Astrocyte (in vitro differentiated cells and primary cell): Measurements from ENCODE around the gene SUPT3H.

Experiments
- CTCF ChIP-seq: IDR thresholded peaks from 2 replicates; pipeline ENCODE4 v1.5.1; 2011; ENCODE audit warnings: low read depth, mild to moderate bottlenecking, inconsistent platforms, low read length, moderate library complexity; ENCODE audit not compliant: insufficient read depth
- EZH2 ChIP-seq: IDR thresholded peaks from 2 replicates; pipeline ENCODE4 v1.6.1; 2012; ENCODE audit warnings: mild to moderate bottlenecking, low read length, inconsistent platforms; ENCODE audit not compliant: insufficient read depth

- TF ChIP-seq EZH2 (no peak), CTCF (no peak)
Observed at GRCh38 chr6:45003387-45003786, 374.3 kb downstream of the SUPT3H start.
